Lower leg skin (tissue), 4 donors: Measurements from ENCODE around the gene MB21D2. TPM values are rescaled to one million over a fixed set of nuclear protein-coding genes. Genes with fewer than 3 reads are reported as not detected.

Source experiments
- DNase-seq, 2 donors: peaks; one replicate each; pipeline ENCODE4 v3.0.0-alpha.2; 2019; ENCODE audit warnings: low spot score in 2 of 2
- H3K4me3 ChIP-seq: fragments of 200-600 bp; sonication (generic); 2 replicates; pipeline ENCODE4 v1.5.1; 2017; ENCODE audit warnings: mild to moderate bottlenecking, low read depth; ENCODE audit not compliant: poor library complexity, severe bottlenecking
- CTCF ChIP-seq, 3 donors: fragments of 450-650 bp; IDR thresholded peaks; one replicate each; pipeline ENCODE4 v1.5.1; 2016; ENCODE audit warnings: antibody characterized with exemption in 3 of 3, mild to moderate bottlenecking in 3 of 3, moderate library complexity in 2 of 3
- POLR2A ChIP-seq, 2 donors: fragments of 450-650 bp; IDR thresholded peaks; one replicate each; pipeline ENCODE4 v1.6.1; 2016 to 2017; ENCODE audit warnings: antibody characterized with exemption in 2 of 2, mild to moderate bottlenecking in 1 of 2, moderate library complexity in 1 of 2
- WGBS, 2 donors: methylation state at CpG; one replicate each; pipeline ENCODE4 v1.1.5; 2018; 5-methylcytosine and 5-hydroxymethylcytosine counted together
- intact Hi-C: fragments of 100-400 bp; cut with DNase I; formaldehyde crosslinking; loops from one replicate; pipeline ENCODE4 v1.15.0; 2023; ENCODE audit warnings: low total_unique reads
- total RNA-seq, 4 donors: library from RNA; depleted of rRNA; stranded (reverse); fragments of >200 nt; gene quantifications; one replicate each; pipeline ENCODE4 v1.1.0, GENCODE V29; 2016

Gene MB21D2
- total RNA-seq, 4 donors from 2014 or later = 7.9 to 11.8 (median 8.6) TPM

GRCh38 chr3:192884777-192885773 is 32.6 kb downstream of the MB21D2 start:
- intact Hi-C loops = no loop called here
- TF ChIP-seq POLR2A (IDR thresholded peaks at IDR 0.05) = no peak
- no peak for TF ChIP-seq CTCF (IDR thresholded peaks at IDR 0.05)
- H3K4me3 ChIP-seq = no peak overlapping the region
- WGBS, 2 donors = 48 to 58% methylated on average over 8 of the region's 8 CpGs
- no peak for DNase-seq

GRCh38 chr3:192883512-192883911 is 34.1 kb downstream of the MB21D2 start:
- 82 to 84% methylated on average over 2 of the region's 2 CpGs for WGBS, 2 donors
- TF ChIP-seq CTCF (IDR thresholded peaks at IDR 0.05) = no peak
- TF ChIP-seq POLR2A (IDR thresholded peaks at IDR 0.05) = no peak
- intact Hi-C loops = no loop called here

GRCh38 chr3:192881159-192881786 is 36.4 kb downstream of the MB21D2 start:
- TF ChIP-seq POLR2A (IDR thresholded peaks at IDR 0.05) = no peak
- no peak for TF ChIP-seq CTCF (IDR thresholded peaks at IDR 0.05)
- no peak overlapping the region for H3K4me3 ChIP-seq
- intact Hi-C loops = no loop called here
- DNase-seq = no peak
- 81 to 91% methylated on average over 7 of the region's 7 CpGs for WGBS, 2 donors

More at GRCh38 chr3:192883512-192883911, 34.1 kb downstream of the MB21D2 start:
- no peak for DNase-seq
- H3K4me3 ChIP-seq = no peak overlapping the region

GRCh38 chr3:192880313-192880712 is 37.3 kb downstream of the MB21D2 start:
- TF ChIP-seq CTCF (IDR thresholded peaks at IDR 0.05) (no peak), POLR2A (IDR thresholded peaks at IDR 0.05) (no peak)
- intact Hi-C loops = no loop called here
- DNase-seq = no peak
- H3K4me3 ChIP-seq = no peak overlapping the region
- 86 to 87% methylated on average over 6 of the region's 6 CpGs for WGBS, 2 donors

GRCh38 chr3:192879346-192880031 is 38.2 kb downstream of the MB21D2 start:
- DNase-seq = peak in 1 of 2 donors; percentile 44
- 76 to 77% methylated on average over 8 of the region's 8 CpGs for WGBS, 2 donors
- no peak overlapping the region for H3K4me3 ChIP-seq
- intact Hi-C loops = no loop called here
- TF ChIP-seq CTCF (IDR thresholded peaks at IDR 0.05) = no peak
- no peak for TF ChIP-seq POLR2A (IDR thresholded peaks at IDR 0.05)
